Activated CD8-positive, alpha-beta memory T cell treated with anti-CD3 and anti-CD28 coated beads for 4 hours (primary cell): Measurements from ENCODE around the gene DHX32.
A peak's percentile ranks its signal among the peaks of the same experiment; 100 is the strongest.
"Not testable (repeated sequence)": the region's sequence is repeated elsewhere in the genome, so short reads cannot be mapped to it uniquely, and the experiment has no call there.

Experiments used
- DNase-seq, 2 donors: peaks; one replicate each; pipeline ENCODE4 v3.0.0-alpha.2; 2020; ENCODE audit warnings: low read depth in 2 of 2

Gene DHX32

DNA sequence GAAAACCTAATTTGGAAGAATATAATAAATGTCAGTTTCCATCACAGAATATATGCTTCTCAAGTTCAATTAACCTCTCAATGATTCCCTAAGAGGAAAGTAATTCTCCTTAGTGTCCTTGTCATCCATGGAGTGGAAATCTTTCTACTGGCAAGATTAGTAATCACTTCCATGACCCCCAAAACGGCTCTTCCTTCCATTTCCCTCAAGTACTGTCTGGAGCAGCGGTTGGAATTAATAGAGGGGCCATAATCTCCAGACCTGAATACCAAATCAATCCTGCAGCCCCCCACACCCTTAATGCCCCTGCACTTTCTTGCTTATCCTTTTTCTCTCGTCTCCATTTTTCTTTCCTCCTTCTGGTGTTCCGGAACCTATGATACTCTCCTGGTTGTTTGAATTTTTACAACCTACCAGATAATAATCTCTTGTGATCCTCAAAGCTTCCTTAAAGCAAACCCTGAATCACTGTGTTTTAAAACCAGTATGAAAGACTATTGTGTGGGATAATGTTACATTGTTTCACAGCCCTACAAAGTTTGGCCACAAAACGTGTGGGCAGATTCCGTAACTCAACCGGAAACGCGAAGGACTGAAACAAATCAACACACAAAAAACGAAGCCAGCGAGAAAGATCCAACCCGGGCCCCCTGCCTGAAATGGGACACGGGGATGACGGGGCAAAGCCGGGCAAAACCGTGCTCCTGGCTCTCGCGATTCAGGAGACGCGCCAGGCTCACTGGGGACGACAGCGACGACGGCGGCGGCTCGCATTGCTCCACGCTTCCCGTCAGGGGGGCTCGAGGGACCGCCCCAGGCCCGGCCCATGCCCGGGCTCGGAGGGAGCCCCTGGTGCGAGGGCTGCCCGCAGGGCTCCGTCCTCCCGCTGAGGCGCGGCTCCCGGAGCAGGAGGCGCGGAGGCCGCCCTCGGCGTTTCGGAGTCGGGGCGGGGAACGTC, 14.3 kb upstream of the DHX32 start:
- peak; percentile 3 to 4 for DNase-seq

- DNase-seq: not testable (repeated sequence)
Measured at GRCh38 chr10:125894176-125894575, 13.1 kb upstream of the DHX32 start.

DNA sequence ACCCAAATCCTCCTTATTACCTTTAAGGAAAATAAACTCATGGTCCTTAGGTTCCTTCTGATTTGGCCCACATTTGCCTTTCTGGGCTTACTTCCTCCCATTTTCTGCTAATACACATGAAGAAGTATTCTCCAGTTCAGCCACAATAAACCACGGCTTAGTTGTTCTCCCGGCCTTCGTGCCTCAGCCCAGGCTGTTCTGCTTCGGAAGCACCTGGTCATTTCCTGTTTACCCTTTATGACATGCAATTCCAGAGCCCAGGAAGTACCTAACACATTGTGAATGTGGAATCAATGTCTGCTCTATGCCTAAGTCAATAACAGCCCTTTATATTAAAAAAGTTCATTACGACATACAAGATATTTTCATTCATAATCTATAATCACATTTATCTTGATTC, 11.3 kb upstream of the DHX32 start:
- not testable (repeated sequence) for DNase-seq

GRCh38 chr10:125889441-125889840, 8.3 kb upstream of the DHX32 start:
- DNase-seq: not testable (repeated sequence)

DNA sequence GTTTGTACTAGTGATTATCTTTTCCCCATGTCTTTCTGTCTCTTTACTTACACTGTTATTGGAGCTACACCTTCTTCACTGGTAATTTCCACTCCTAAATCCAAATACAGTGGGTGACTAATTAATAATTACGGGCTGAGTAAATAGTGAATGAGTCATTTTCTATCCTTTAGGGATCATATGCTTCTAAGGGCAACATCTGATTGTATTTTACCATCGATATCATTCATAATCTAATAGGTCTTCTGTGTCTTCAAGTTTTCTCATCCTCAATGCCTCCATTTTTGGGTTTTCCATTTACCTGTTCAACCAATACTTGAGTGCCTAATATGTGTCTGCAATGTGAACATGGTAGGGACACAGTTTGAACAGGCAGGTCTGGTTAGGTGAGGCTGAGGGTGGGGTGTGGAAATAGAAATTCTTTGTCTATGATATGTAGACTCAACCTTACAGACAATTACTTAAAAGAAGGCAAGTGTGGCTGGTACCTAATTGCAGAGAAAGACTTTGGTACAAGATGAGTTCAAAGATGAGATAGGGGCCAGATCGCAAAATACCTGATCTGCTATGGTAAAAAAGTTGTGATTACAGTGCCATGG, 5.9 kb upstream of the DHX32 start:
- DNase-seq: no peak

- DNase-seq: no peak
Measured at GRCh38 chr10:125883211-125883610, 2.1 kb upstream of the DHX32 start.

- no peak for DNase-seq
Measured at GRCh38 chr10:125882596-125882995, 1.5 kb upstream of the DHX32 start.

- no peak for DNase-seq
Measured at GRCh38 chr10:125880719-125881118, 373 bp downstream of the DHX32 start.

- DNase-seq: no peak
Measured at GRCh38 chr10:125878957-125879835, 1.9 kb downstream of the DHX32 start.

GRCh38 chr10:125871338-125871737, 9.8 kb downstream of the DHX32 start:
- DNase-seq: no peak

DNA sequence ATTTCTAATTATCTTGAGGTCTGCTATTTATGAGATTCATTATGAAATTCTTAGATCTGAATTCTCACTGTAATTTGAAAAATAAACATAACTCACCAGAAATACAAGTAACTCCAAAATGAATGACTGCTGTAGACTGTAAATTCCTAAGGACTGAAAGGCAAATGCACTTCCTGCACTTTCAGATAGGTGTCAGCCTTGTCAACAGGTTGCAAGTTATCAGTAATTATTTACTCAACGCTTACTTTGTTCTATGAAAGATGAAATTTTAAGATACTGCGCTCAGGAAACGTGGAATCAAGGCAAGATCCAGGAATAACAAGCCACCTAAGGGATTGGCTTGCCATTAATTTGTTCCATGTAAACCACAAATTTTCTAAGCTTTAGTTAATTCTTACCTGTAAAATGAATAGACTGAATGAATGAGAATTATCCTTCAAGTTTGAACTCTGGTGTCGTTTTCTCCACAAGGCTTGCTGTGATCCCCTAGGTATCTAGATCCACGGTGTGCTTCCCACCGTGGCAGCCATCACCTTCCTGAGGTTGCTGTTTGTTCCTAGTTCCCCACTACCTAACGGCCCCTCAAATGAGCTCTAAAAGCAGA, 12.6 kb downstream of the DHX32 start:
- no peak for DNase-seq

- no peak for DNase-seq
Measured at GRCh38 chr10:125866421-125867029, 14.6 kb downstream of the DHX32 start.

- no peak for DNase-seq
Measured at GRCh38 chr10:125865120-125865519, 16.0 kb downstream of the DHX32 start.

DNA sequence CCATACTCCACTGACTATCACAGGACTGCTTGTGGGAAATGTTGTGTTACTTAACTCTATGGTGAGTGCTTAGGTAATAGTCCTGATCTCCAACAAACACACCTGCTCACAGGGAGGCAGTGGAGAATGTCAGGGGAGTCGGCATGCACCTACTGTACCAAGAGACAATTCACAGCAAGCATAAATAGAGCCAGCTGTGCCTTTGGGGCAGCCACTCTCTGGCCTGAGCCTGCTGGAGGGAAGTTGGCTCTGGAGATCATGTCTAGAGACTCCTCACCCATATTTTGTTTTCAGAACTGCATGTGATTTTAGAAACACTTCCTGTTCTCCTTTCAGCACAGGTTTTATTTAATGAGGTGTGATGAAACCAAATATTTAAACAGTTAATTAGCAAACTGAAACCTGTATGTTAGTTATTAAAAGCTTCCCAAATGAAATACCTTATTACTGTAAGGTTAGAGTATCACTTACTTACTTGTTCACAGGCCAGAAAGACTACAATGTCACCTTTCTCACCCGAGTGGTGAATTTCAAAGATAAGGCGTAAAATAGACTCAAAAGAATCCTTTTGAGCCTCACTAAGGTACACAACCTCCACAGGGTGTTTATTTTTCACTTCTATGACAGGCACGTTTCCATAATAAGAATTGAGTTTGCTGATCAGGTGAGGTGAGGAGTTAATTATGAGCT, 21.8 kb downstream of the DHX32 start:
- DNase-seq: no peak

DNA sequence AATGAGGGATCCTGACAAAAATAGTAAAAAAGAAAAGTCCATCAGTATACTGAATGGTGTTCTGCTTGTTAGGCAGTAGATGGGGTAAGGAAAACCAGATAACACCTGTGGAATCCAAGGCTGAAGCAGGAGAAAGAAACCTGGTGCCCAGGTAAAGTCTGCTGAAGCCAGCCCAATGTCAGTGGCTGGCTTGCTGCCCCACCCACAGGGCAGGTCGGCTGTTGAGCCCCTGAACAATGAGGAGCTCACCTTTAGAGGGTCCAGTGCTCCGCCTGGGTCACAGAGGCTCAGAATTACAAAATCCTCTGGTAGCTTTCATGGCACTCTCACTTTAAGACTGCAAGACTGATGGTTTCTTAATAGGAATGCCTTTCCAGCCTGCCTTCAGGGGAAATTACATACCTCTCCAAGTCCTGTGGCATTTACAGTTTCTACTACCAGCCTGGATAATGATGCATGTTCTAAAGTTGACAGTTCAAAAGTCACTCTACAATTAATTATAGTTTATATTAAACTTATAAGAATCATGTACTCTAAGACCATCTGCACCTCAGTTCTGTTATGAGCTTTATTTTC, 23.8 kb downstream of the DHX32 start:
- no peak for DNase-seq

- DNase-seq: no peak
Measured at GRCh38 chr10:125852487-125852886, 28.6 kb downstream of the DHX32 start.

DNA sequence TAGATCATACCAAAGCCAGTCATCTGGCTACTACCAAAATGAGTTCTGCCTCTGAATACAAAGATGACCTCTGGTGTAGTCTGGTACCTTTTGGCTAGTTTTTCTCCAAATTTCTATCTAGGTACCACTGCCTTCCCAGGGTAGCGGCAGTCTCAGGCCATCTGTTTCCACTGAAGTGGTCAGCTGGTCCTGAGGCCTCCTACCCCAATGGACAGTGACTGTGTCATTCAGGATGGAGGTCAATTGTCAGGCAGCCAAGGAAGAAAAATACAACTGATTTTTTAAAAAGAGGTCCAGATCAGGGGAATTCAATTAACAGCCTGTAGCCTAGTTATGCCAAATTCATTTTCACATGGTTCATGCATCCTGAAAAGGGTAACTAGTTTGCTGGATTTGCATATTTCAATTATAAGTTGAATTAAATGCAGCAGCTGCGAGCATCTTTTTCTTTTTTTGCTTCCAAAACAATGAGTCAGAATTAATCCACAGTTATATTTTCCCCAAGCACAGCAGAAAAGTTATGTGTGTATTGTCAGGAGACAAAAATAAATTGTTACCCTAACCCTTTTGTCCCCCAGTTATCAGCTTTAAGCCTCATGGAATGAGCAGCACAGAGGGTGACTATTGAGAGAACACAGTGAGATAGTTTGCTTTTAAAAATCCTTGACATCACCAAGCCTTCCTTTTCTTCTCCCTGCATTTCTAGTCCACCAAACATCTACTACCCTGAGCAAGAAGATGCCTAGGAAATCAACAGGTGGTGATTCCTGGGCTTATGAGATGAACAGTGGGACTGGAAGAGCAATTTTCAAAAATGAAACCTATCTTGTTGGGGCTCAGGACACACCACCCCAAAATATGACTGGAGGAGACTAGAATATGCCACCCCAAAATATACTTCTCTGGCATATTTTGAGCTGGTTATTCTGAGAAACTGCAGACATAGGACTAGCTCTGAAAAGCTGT, 30.0 kb downstream of the DHX32 start:
- no peak for DNase-seq

- DNase-seq: no peak
Measured at GRCh38 chr10:125849448-125849847, 31.6 kb downstream of the DHX32 start.

- DNase-seq: no peak
Measured at GRCh38 chr10:125848857-125849256, 32.2 kb downstream of the DHX32 start.
